ENCODE measurements around the gene TOR1AIP1. TPM values are rescaled to one million over a fixed set of nuclear protein-coding genes. Genes with fewer than 3 reads are reported as not detected.

TOR1AIP1 gene
- total RNA-seq, 1 donor from 2014 or later = 40.7 TPM

DNA sequence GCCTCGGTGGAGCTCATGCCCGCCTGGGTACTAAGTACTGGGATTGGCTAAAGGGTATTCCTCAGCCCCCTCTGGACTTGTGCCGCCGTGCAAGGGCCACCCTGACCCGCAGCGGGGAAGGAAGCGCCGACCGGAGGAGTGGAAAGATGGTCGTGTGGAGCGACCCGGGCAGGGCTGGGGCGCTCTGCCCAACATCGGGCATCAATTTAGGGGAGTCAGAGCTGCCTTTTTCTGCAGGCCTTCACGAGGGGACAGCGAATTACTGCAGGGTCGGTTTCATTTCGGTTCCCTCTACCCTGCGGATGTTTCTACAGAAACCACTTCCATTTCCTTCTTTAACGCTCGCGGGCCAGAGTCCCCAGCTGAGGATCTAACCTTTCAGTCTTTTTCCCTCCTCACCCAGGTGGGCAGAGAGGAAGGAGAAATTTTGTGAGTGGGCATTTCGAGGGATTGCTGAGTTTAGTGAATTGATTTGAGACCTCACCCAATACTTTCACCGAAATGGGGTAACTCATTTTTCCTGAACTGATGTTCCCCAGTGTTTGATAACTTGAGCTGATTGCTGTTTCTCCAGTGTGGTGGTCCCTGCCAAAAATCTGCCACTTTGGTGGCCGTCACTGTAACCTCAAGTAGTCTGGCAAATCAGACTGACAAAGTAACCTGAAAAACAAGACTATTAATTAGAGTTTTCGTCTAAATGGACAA is 1.1 kb downstream of the TOR1AIP1 start:
- Histone ChIP-seq H3K27ac (replicated peaks) (peak overlapping the region; percentile 99), H3K4me1 (peaks cover 75% of the 10 kb centered on the region), H3K27me3 (ENCODE audit: low read depth) (no peaks in the 10 kb centered on the region), H3K9me3 (replicated peaks) (no peaks in the 10 kb centered on the region), H3K4me3 (peak overlapping the region; percentile 90), H3K36me3 (peaks cover 31% of the 10 kb centered on the region)
- DNase-seq = no peak
- intact Hi-C loops (cut with micrococcal nuclease) = no loop called here
- TF ChIP-seq, protein P1, sequence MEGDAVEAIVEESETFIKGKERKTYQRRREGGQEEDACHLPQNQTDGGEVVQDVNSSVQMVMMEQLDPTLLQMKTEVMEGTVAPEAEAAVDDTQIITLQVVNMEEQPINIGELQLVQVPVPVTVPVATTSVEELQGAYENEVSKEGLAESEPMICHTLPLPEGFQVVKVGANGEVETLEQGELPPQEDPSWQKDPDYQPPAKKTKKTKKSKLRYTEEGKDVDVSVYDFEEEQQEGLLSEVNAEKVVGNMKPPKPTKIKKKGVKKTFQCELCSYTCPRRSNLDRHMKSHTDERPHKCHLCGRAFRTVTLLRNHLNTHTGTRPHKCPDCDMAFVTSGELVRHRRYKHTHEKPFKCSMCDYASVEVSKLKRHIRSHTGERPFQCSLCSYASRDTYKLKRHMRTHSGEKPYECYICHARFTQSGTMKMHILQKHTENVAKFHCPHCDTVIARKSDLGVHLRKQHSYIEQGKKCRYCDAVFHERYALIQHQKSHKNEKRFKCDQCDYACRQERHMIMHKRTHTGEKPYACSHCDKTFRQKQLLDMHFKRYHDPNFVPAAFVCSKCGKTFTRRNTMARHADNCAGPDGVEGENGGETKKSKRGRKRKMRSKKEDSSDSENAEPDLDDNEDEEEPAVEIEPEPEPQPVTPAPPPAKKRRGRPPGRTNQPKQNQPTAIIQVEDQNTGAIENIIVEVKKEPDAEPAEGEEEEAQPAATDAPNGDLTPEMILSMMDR (IDR thresholded peaks at IDR 0.05; ENCODE audit: borderline replicate concordance) = no peak

DNA sequence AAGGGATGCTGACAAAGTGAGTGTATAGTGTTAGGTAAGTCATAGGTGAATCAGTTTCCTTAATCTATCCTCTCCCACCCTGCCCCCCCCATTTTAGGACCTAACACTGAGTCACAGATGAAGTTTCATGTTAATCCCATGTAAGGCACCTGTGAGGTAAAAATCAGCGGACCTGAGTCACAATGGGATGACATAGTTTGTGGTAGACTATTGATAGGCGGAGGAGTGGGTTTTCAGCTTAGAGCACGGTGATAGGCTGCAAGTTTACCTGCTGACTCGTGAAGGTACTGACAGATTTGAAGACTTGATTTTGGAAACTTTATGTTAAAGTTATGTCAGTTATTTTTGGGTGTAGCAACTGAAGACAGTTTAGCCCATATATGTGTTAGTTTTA is 1.7 kb downstream of the TOR1AIP1 start:
- Histone ChIP-seq H3K4me3 (peak overlapping the region; percentile 90), H3K27me3 (ENCODE audit: low read depth) (no peaks in the 10 kb centered on the region), H3K4me1 (peaks cover 80% of the 10 kb centered on the region), H3K27ac (replicated peaks) (peak overlapping the region; percentile 99), H3K9me3 (replicated peaks) (no peaks in the 10 kb centered on the region), H3K36me3 (peaks cover 31% of the 10 kb centered on the region)
- intact Hi-C loops (cut with micrococcal nuclease) = no loop called here
- no peak for DNase-seq
- TF ChIP-seq, protein P1 (IDR thresholded peaks at IDR 0.05; ENCODE audit: borderline replicate concordance) = no peak

DNA sequence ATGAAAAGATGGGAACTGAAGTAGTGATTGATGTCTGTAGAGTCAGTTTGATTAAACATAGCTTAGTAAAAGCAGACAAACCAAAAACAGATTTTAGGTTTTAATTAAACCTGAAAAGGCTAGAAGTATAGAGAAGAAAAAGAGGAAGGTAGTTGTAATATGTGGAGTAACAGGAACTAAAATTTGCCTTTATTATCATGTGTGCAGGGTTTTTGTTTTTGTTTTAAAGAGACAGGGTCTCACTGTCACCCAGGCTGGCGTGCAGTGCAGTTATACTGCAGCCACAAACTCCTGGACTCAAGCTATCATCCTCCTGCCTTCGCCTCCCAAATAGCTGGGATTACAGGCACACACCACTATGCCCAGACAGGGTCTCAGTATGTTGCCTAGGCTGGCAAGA is 6.0 kb downstream of the TOR1AIP1 start:
- intact Hi-C loops (cut with micrococcal nuclease) = no loop called here
- DNase-seq = no peak
- Histone ChIP-seq H3K4me1 (peaks cover 64% of the 10 kb centered on the region), H3K9me3 (replicated peaks) (no peaks in the 10 kb centered on the region), H3K27ac (replicated peaks) (no peak overlapping the region), H3K36me3 (peaks cover 71% of the 10 kb centered on the region), H3K27me3 (ENCODE audit: low read depth) (no peaks in the 10 kb centered on the region), H3K4me3 (no peak overlapping the region)
- TF ChIP-seq, protein P1 (IDR thresholded peaks at IDR 0.05; ENCODE audit: borderline replicate concordance) = no peak

- H3K9me3 ChIP-seq (replicated peaks) = no peaks in the 10 kb centered on the region
- no peak overlapping the region for H3K27ac ChIP-seq (replicated peaks)
- no peak for DNase-seq
- peaks cover 71% of the 10 kb centered on the region for H3K36me3 ChIP-seq
- intact Hi-C loops (cut with micrococcal nuclease) = no loop called here
- H3K27me3 ChIP-seq (ENCODE audit: low read depth) = no peaks in the 10 kb centered on the region
- TF ChIP-seq, protein P1 (IDR thresholded peaks at IDR 0.05; ENCODE audit: borderline replicate concordance) = no peak
- no peak overlapping the region for H3K4me3 ChIP-seq
- H3K4me1 ChIP-seq = peaks cover 49% of the 10 kb centered on the region
Observed at GRCh38 chr1:179889589-179889988, 7.5 kb downstream of the TOR1AIP1 start.

GRCh38 chr1:179910934-179911333 is 28.8 kb downstream of the TOR1AIP1 start:
- DNase-seq = no peak
- TF ChIP-seq, protein P1 (IDR thresholded peaks at IDR 0.05; ENCODE audit: borderline replicate concordance) = no peak

More at GRCh38 chr1:179910934-179911333, 28.8 kb downstream of the TOR1AIP1 start:
- Histone ChIP-seq H3K4me3 (no peak overlapping the region), H3K4me1 (no peaks in the 10 kb centered on the region), H3K36me3 (peaks cover 90% of the 10 kb centered on the region), H3K27ac (replicated peaks) (no peak overlapping the region), H3K27me3 (ENCODE audit: low read depth) (no peaks in the 10 kb centered on the region), H3K9me3 (replicated peaks) (no peaks in the 10 kb centered on the region)
- intact Hi-C loops (cut with micrococcal nuclease) = no loop called here
